ENCODE data around the gene IRGC.

DNA sequence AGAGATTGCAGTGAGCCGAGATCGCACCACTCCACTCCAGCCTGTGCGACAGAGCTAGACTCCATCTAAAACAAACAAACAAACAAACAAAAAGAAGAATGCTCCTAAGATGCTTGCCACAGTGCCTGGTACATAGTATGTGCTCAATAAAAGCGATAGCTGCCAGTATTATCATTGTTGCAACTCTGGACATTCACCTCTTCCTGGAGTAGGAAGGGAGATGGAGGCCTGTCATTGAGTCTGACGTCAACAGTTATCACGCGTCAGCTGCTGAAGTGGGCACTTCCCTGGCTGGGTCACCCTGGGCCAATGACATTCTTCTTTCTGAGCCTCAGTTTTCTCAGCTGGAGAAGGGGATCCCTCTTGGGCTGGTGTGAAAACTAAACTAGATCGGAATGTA is 41.7 kb upstream of the IRGC start:
- no peak for TF ChIP-seq POLR2A (IDR thresholded peaks at IDR 0.05)
- TF ChIP-seq, protein P1, sequence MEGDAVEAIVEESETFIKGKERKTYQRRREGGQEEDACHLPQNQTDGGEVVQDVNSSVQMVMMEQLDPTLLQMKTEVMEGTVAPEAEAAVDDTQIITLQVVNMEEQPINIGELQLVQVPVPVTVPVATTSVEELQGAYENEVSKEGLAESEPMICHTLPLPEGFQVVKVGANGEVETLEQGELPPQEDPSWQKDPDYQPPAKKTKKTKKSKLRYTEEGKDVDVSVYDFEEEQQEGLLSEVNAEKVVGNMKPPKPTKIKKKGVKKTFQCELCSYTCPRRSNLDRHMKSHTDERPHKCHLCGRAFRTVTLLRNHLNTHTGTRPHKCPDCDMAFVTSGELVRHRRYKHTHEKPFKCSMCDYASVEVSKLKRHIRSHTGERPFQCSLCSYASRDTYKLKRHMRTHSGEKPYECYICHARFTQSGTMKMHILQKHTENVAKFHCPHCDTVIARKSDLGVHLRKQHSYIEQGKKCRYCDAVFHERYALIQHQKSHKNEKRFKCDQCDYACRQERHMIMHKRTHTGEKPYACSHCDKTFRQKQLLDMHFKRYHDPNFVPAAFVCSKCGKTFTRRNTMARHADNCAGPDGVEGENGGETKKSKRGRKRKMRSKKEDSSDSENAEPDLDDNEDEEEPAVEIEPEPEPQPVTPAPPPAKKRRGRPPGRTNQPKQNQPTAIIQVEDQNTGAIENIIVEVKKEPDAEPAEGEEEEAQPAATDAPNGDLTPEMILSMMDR (IDR thresholded peaks at IDR 0.05) = no peak
- no peak for TF ChIP-seq POLR2AphosphoS5 (IDR thresholded peaks at IDR 0.05)

All from upper lobe of left lung (tissue), 4 donors.